HG03039 (cell line): ENCODE measurements around the gene CAMK2A.

ENCODE experiments used
- ATAC-seq: cut with Tn5 transposase; IDR thresholded peaks from one replicate; pipeline ENCODE4 v1.9.1; 2021; ENCODE audit warnings: mild to moderate bottlenecking, moderate library complexity; ENCODE audit not compliant: unreplicated experiment

Gene CAMK2A

DNA sequence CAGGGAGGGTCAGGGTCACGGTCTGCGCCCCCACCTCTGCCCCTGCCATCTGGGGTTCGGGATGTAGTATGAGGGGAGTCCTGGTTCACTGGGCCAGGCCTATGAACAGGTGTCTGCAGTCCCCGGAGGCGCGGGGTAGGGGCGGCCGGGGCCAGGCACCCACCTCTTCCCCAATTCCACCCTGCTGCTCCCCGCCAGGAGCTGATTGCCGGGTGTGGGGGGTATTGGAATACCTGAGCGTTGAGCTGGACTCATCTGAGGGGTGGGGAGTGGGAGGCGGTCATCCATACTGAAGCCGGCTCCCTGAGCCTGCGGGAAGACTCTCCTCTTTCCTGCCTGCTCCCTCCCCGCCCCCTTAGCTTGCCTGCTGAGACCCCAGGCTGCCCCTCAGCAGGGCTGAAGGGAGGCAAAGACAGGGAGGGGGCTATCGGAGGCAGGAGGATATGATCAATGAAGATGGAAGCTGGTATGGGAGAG is 99.0 kb downstream of the CAMK2A start:
- ATAC-seq: no peak

DNA sequence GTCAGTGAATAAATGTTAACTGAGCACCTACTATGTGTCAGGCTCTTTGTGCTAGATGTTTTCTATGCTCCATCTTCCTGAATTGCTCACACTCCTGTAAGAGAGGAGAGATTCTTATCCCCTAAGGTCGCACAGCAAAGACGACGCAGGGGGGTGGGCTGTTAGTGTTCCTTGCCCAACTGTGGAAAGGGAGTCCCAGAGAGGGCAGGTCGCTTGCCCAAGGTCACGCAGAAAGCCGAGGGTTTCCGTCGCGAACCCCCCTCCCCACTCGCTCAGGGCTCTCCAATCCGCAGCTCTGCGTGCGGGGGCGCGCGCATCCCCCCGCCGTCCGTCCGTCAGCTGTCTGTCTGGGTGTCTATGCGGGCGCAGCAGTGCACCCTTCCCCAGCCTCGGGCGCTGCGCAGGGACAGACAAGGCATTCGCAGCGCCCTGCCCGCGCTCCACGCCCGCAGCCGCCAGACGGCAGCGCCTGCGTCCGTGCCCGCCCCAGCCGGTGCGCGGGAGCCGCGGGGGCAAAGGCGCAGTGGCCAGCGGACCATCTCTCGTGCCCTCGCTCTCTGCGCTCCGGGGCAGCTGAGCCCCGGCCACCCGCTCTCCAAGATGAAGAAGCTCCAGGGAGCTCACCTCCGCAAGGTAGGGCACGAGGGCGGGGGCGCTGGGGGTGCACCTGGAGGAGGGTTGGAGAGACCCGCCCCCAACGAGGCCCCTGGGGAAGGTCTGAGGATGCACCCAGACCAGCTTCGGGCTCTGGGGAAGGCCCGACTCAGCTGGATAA is 99.7 kb downstream of the CAMK2A start, which contains the start of gene SLC6A7:
Gene SLC6A7, plus strand, starts transcription at position 335 of the 775 bp plus-strand sequence. Its CDS starts 266 bp downstream, at position 601.
- ATAC-seq: no peak

DNA sequence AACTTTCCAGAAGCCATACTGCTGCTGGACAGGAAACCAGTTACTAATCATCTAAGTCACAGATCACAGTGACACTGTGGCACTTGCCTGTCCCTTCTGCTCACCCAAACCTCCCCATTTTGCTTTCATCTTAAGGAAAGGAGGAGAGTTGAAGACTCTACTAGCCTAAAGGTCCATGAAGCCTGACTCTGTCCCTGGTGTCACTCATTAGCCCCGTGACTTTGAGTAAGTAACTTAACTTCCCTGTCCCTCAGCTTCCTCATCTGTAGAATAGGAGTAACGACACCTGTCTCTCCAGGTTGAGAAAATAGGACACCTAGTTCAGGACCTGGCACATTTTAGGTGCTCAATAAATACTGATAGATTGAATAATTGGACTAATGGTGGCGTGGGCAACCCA is 100.2 kb downstream of the CAMK2A start:
- ATAC-seq: no peak

DNA sequence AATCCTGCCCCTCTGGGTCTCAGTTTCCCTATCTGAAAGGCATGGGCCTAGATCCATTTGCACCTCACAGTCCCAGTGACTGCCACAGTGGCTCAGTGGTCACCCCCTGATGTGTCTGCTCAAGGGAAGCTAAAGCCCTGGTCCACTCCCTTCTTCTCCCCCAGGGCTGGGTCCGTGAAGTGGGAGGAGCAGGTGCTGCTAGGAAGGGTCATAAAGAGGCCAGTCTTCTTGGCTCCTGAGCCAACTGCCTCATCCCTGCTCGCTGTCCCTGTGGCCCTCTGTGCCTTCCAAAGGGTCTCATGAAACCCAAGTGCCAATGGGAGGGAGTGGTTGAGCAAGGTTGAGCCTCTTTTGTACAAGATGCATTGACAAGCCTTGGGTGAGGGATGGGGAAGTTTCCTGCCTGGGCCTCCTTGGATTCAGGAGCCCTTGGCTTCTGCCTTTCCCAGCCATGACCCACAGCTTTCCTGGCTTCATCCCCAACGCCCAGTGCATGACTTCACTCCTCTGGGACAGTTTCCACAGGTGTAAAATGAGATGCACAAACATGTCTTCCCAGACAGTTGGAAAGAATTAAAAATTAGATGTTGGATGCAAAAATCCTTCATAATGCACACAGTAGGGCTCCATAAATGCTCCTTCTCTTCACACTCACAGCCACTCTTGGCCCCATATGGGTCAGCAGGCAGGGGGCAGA is 101.3 kb downstream of the CAMK2A start:
- no peak for ATAC-seq

DNA sequence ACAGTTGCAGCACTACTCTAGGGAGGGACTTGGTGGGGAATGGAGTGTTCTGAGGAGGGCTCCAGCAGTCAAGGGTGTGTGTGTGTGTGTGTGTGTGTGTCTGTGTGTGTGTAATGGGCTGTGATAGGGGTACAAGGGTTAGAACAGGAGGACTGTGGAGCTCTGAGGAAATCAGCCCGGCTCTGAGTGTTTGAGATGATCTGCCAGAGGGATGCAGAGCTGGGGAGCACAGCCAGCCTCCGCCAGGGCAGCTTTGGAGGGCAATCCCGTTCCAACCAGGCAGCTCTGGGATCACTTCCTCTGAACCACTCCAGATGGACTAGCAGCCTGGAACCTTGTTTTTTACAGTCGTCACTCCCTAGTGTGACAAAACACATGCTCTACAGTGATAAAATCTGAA is 102.7 kb downstream of the CAMK2A start:
- ATAC-seq: no peak

DNA sequence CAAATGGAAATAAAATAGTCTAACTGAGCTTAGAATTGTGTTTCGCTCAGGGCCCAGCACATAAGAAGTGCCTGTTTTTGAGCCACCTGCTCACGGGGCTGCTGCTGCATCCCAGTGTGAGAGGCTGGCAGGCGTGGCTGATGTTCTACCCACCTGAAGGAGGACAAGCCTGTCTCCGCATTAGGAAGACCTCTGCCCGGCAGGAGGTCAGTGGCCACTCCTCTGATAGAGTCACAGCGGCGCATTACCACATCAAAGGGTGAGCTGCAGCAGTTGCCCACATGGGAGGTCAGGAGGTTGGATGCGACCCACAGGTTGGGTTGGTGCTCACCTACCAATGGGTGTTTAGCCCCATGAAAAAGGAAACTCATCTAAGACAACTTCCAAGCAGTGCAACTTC is 103.4 kb downstream of the CAMK2A start:
- no peak for ATAC-seq

DNA sequence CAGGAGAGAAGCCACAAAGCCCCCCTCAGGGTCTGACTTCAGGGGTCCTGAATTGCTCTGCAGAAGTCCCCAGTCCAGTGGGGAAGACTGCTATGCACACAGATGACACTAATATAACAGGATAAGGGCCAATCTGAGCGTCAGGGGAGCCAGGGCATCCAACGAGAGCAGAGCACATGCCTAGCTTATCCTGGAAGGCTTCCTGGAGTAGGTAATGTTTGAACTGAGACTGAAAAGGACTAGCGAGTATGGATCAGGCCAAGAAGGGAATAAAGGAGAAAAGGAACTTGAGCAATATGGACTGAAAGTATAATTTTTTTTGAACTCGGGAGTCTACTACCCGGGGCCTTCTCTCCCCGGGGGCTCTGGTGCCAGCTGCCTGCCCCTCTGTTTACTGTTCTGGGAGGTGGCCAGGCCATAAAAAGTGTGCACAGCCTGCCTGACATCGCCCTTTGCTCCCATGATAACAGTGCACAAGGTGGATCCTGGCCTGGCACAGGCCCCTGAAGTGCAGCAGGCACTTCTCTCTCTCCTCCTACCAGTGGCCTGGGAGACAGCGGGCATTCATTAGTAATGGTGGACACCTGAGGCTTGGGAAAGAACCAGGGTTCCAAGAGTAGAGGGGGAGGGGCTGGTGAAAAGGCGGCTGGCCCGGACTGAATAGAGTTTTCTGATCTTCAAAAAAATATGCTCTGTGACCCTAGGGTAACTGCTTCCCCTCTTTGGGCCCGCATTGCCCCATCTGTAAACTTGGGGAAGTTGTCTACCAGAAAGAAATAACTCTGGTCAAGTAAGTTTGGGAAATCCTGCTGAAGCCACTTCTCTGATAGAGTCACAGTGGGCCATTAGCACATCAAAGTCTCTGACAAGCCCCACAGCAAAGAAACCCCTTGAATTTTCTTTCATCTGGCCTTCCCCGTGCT is 104.3 kb downstream of the CAMK2A start:
- no peak for ATAC-seq

DNA sequence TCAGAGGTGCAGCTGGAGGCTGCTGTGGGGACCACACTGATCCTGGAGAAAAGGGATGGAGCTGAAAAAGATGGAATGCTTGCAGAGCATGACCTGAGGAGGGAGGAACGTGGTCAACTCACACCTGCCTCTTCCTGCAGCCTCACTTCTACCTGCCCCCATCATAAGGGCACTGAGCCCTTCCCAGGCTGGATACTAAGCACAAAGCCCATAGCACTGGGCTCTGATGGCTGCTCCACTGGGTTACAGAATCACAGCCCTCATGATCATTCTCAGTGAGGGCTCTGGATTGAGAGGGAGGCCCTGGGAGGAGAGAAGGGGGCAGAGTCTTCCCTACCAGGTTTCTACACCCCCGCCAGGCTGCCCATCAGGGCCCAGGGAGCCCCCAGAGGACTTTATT is 105.6 kb downstream of the CAMK2A start:
- no peak for ATAC-seq

DNA sequence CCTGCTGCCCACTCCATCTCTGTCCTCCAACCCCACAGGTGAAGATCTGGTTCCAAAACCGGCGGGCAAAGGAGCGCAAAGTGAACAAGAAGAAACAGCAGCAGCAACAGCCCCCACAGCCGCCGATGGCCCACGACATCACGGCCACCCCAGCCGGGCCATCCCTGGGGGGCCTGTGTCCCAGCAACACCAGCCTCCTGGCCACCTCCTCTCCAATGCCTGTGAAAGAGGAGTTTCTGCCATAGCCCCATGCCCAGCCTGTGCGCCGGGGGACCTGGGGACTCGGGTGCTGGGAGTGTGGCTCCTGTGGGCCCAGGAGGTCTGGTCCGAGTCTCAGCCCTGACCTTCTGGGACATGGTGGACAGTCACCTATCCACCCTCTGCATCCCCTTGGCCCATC is 106.1 kb downstream of the CAMK2A start:
- ATAC-seq: no peak

DNA sequence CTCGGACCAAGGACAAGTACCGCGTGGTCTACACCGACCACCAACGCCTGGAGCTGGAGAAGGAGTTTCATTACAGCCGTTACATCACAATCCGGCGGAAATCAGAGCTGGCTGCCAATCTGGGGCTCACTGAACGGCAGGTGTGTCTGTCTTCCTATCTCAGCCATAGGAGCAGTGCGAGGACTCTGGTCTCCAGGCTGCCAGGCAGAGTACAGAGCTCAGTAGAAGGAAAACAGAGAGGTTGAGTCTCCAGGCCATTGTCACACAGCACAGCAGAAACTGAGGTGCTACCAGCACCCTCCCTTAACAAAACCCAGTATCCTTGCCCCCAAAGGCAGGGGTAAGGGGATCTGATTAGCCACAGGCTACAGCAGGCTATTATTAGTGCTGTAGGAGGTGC is 106.8 kb downstream of the CAMK2A start:
- no peak for ATAC-seq

DNA sequence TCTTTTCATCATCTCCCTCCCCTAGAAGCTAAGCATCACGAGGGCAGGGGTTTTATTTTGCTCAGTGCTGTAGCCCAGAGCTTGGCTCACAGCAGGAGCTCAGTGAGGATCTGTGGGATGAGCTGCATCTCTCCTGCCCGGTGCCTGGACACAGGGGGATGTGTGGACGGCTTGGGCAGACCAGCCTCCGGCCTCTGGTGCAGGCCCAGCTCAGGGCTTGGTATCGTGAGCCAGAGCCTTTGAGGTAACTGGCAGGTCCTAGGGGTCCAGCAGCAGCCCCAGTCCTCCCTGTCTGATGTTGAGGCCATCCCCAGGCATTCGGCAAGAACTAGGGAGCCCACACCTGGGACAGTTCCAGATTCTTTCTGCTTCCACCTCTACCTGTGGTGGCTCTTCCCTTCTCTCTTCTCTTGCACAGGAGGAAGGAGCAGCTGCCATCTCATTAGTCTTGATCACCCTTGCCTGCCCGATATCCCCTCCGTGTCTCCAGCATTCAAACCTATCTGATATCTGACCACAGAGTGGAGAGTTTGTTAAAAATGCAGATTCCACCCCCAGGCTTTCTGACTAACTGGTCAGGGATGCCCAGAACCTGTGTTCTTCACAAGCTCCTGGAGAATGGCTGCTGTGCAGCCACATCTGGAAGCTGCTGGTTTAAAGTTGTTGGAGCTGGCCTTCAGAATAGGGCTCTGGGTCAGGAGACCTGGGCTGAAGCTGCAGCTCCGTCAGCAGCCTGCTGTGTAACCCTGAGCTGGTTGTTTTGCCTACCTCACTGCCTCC is 107.6 kb downstream of the CAMK2A start:
- ATAC-seq: no peak

DNA sequence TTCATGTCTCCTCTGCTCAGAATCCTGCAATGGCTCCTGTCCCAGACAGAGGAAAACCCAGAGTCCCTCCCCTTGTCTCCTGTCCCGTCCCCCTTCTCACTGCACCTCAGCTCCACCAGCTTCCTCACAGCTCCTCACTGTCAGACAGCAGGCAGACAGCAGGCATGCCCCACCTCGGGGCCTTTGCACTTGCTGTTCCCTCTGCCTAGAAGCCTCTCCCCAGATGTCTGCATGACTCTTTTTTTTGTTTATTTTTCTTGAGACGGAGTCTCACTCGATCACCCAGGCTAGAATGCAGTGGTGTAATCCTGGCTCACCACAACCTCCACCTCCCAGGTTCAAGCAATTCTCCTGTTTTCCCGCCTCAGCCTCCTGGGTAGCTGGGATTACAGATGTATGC is 108.5 kb downstream of the CAMK2A start:
- no peak for ATAC-seq

DNA sequence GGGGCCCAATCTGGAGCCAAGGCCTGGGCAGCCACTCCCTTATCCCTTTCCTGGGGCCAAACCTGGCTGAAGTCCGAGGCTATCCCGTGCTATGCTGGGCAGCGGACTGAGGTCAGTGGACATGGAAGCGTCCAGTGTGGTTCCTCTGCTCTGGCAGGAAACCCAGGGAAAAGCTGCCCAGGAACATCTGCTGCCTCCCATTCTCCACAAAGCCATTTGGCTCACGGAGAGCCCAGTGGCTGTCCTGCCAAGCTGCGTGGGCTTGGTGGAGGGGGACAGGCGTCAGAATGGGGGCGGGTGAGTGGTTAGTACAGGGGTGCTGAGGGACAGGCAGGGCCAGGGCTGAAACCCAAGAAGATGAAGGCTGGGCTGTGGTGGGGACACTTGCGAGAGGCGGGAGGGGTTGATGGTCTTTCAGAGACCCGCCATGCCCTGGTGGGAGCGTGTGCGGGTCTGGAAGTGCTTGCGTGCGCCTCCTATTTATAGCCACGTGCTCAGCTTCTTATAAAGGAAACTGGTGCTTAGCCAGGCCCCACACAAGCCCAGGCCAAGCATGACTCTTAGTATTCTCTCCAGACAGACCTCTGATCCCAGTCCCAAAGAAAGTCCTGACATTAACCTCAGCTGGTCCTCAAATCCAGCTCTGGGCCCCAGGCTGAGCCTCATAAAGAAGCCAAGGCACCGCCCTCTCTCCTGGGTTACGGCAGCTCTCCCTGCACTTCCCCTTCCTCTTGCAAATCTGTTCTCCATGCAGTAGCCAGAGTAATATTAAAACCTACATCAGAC is 109.1 kb downstream of the CAMK2A start:
- no peak for ATAC-seq

DNA sequence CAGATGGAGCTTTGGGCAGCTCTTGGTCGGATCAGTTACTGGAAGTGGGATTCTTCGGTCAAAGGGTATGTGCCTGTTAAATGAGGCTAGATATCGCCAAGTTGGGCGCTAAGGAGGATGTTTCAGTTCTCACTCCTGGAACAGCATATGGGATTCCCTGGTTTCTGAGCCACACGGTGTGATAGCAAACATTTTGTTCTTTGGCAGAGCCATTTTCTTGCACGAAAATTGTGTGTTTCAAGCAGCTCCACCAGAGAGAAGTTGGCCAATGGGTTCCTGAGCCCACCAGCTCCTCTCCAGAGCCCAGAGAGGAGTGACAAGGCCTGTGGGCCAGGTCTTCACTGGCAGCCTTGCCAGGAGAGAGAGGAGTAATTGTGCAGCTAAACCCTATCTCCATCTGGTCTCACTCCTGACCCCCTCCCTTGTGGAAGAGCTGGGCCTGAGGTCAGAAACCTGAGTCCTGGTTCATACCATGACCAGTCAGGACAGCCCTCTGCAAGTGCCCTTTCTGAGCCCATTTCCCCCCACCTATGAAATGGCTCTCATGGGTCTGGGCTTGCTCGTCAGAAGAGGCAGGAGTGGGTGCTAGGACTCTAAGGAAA is 110.5 kb downstream of the CAMK2A start:
- ATAC-seq: no peak

DNA sequence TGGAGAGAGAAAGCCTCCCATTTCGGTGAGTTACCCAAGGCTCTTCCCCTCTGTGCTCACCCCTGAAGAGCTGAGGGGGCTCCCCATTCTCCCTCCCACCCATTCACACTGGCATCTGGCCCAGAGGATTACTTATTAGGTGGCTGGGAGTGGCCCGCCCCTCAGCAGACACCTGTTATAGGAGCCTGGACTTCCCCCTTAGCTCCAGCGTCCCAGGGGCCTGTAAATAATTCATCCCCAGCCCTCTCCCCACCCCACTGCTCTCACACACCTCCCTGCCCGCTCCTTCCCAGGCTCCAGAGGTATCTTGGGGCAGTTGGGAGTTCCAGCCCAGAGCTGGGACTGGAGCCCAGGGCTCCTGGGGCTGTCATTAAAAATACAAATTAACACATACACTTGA is 111.3 kb downstream of the CAMK2A start:
- ATAC-seq: no peak

DNA sequence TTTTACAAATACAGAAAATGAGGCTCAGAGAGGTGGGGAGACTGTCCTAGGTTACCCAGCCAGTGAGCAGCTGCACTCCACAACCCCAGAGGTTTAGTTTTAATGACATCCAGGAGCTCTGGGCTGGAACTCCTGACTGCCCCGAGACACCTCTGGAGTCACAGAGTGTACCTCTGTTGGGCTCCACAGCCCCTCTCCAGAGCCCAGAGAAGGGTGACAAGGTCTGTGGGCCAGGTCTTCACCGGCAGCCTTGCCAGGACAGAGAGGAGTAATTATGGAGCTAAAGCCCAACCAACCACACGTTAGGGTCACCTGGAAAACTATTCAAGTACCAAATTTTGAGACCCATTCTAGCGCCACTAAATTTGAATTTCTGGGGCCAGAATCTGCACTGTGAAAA is 111.9 kb downstream of the CAMK2A start:
- ATAC-seq: no peak

DNA sequence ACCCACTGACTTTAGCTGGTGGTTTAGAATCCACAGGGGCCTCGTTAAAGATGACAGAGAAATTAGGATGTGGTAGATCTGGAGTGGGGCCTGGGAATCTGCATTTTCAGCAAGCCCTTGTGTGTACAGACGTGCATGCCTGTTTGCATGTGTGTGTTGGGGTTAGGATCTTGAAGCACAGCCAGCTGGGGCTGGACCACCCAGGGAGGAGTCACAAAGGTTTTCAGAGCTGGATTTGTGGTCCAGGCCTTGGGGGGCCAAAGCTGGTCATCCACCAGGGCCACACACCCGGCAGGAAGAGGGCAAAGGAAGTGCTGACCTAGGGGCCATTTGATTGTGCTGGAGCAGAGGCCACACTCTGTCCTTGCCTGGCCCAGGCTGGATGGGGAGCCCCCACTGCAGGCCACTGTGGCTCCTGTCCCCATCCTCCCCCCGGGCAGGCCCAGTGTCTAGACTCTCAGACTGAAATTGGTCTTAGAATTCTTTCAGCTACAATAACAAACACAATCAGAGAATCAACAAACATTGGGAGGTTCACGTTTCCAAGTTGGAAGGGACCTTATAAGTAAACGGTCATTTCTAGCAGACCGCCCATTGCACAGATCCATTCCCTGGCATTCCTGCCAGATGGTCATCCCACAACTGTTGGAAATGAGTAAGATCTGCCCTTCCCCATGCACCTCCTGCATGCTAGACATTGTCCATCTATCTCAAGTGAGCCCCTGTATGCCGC is 112.7 kb downstream of the CAMK2A start:
- ATAC-seq: no peak

DNA sequence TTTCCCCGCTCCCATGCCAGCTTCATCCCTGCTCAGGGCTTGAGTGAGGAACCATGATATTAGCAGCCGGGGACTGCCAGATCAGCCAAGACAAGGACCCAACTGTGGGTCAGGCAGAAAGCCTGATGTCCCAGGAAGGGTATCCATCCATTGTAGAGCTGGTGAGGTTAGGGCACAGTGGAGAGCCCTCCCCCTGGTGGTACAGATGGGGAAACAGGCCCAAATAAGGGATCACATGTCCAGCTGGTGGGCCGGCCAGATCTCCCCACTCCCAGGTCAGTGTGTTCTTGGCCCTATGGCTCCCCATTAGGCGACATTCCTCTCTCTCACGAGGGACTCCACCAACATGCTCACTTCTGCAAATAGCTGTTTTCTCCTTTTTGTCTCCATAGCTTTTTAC is 114.0 kb downstream of the CAMK2A start:
- ATAC-seq: no peak

DNA sequence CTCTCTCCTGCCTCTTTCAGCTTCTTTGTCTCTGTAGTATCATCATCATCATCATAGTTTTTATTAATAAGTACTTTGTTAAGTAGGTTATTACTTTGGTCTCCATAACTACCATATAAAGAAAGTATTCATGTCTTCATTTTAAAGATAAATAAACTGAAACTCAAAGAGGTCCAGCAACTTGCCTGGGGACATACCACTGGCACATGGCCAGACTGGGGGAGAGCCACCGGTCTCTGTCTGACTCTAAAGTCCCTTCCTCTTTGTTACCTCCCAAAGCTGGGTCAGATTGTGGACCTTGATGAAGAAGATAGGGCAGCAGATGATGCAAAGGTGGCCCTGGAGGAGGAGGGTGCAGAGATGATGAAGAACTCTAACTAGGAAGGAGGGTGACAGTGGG is 114.5 kb downstream of the CAMK2A start:
- ATAC-seq: no peak
